PFSK-1 (cell line): ENCODE measurements around the gene YIPF1.

Experiments used
- FOXP2 ChIP-seq: optimal IDR thresholded peaks from 2 replicates; pipeline ENCODE3; 2011; ENCODE audit warnings: borderline replicate concordance, control low read depth, inconsistent platforms; ENCODE audit not compliant: insufficient read depth; ENCODE audit errors: extremely low read length, extremely low read depth
- POLR2AphosphoS5 ChIP-seq: IDR thresholded peaks from 2 replicates; pipeline ENCODE4 v1.6.1; 2012; ENCODE audit warnings: low read depth, mild to moderate bottlenecking, control low read depth, low read length, moderate library complexity
- SIN3A ChIP-seq: IDR thresholded peaks from 2 replicates; pipeline ENCODE4 v1.6.1; 2012; ENCODE audit warnings: mild to moderate bottlenecking, low read length, moderate library complexity, borderline replicate concordance; ENCODE audit not compliant: insufficient read depth

DNA sequence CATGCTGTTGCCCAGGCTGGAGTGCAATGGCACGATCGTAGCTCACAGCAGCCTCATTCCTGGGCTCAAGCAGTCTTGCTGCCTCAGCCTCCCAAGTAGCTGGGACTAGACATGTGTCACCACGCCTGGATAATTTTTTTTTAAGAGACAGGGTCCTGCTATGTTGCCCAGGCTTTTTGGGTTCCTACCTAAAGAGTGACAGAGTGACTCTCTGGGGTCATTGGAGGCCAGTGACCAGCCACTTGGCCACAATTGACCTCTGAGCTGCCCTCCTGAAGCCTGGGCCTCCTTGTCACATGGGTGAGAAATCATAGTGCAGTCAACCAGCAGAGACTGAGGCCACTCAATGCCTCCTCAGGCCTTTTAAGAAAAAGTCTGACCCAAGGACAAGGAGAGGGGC is 10.1 kb upstream of the YIPF1 start:
- TF ChIP-seq FOXP2 (no peak), SIN3A (no peak), POLR2AphosphoS5 (no peak)
